ENCODE measurements around the gene MAGED1. TPM values are rescaled to one million over a fixed set of nuclear protein-coding genes. Genes with fewer than 3 reads are reported as not detected.

The MAGED1 gene
- polyA plus RNA-seq, 3 donors: 3.2 to 7.3 (median 4.0) TPM

DNA sequence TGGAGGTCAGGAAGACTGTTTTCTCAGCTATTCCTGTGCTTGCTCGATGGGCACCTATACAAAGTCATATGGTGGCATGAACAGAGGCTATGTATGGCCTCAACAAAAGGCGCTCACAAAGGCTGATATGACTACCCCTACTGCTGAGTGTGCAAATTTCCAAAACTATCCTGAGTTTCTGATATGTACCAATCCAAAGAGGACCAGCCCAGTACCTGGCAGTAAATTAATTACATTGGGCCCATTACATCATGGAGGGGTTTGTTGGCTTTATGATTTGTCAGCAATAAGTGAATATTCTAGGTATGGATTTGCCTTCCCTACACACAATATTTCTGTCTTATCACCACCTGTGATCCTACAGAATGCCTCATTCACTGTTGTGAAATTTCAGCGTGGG, 12.3 kb downstream of the MAGED1 start:
- intact Hi-C loops (cut with micrococcal nuclease): no loop called here

GRCh38 chrX:51917604-51918003, 24.2 kb downstream of the MAGED1 start:
- Histone ChIP-seq H3K4me1 (ENCODE audit: control insufficient read depth in 1 of 2, insufficient read depth in 2 of 2, low read length in 2 of 2) (peaks cover 9% of the 10 kb centered on the region in 2 donors), H3K9ac (ENCODE audit: insufficient read depth, low read length, poor library complexity, severe bottlenecking) (no peak overlapping the region), H3K79me2 (ENCODE audit: insufficient read depth, low read length) (no peaks in the 10 kb centered on the region), H4K20me1 (ENCODE audit: insufficient read depth, low read length) (no peaks in the 10 kb centered on the region), H3K4me3 (replicated peaks in 1 of 3; ENCODE audit: low read depth in 2 of 3, low read length in 3 of 3) (no peak overlapping the region), H3K27ac (ENCODE audit: low read depth in 1 of 2, low read length in 2 of 2) (no peak overlapping the region), H2AFZ (ENCODE audit: insufficient read depth, low read depth, low read length, poor library complexity, severe bottlenecking) (no peak overlapping the region), H3K4me2 (replicated peaks; ENCODE audit: extremely low read depth, low read length, poor library complexity, severe bottlenecking) (no peak overlapping the region), H3K27me3 (ENCODE audit: control insufficient read depth in 2 of 2, insufficient read depth in 2 of 2, low read length in 2 of 2) (no peaks in the 10 kb centered on the region), H3K9me3 (replicated peaks in 1 of 2; ENCODE audit: control insufficient read depth in 1 of 2, insufficient read depth in 1 of 2, low read length in 2 of 2) (no peaks in the 10 kb centered on the region), H3K36me3 (replicated peaks in 1 of 2; ENCODE audit: control insufficient read depth in 1 of 2, insufficient read depth in 2 of 2, low read length in 2 of 2) (no peaks in the 10 kb centered on the region)
- Mint-ChIP-seq H3K27ac (no peak overlapping the region), H3K4me1 (peaks cover 11% of the 10 kb centered on the region), H3K27me3 (ENCODE audit: low read depth in 3 of 3) (peaks cover 0 to 2% (median 1%) of the 10 kb centered on the region in 3 donors), H3K9me3 (peaks cover 0 to 13% (median 5%) of the 10 kb centered on the region in 7 donors), H3K4me3 (no peak overlapping the region), H3K36me3 (no peaks in the 10 kb centered on the region)
- intact Hi-C loops (cut with micrococcal nuclease): no loop called here
- no CpG with 5 or more reads among the region's 2 CpGs for WGBS (ENCODE audit: insufficient coverage)
- TF ChIP-seq, protein P1, sequence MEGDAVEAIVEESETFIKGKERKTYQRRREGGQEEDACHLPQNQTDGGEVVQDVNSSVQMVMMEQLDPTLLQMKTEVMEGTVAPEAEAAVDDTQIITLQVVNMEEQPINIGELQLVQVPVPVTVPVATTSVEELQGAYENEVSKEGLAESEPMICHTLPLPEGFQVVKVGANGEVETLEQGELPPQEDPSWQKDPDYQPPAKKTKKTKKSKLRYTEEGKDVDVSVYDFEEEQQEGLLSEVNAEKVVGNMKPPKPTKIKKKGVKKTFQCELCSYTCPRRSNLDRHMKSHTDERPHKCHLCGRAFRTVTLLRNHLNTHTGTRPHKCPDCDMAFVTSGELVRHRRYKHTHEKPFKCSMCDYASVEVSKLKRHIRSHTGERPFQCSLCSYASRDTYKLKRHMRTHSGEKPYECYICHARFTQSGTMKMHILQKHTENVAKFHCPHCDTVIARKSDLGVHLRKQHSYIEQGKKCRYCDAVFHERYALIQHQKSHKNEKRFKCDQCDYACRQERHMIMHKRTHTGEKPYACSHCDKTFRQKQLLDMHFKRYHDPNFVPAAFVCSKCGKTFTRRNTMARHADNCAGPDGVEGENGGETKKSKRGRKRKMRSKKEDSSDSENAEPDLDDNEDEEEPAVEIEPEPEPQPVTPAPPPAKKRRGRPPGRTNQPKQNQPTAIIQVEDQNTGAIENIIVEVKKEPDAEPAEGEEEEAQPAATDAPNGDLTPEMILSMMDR (IDR thresholded peaks at IDR 0.05): no peak
- DNase-seq: peak in 2 of 3 donors; percentile 3 to 27

More for the DNA sequence above, 12.3 kb downstream of the MAGED1 start:
- Histone ChIP-seq H3K9me3 (replicated peaks in 1 of 2; ENCODE audit: control insufficient read depth in 1 of 2, insufficient read depth in 1 of 2, low read length in 2 of 2) (no peaks in the 10 kb centered on the region), H3K36me3 (replicated peaks in 1 of 2; ENCODE audit: control insufficient read depth in 1 of 2, insufficient read depth in 2 of 2, low read length in 2 of 2) (no peaks in the 10 kb centered on the region), H3K27ac (ENCODE audit: low read depth in 1 of 2, low read length in 2 of 2) (no peak overlapping the region), H4K20me1 (ENCODE audit: insufficient read depth, low read length) (no peaks in the 10 kb centered on the region), H3K4me1 (ENCODE audit: control insufficient read depth in 1 of 2, insufficient read depth in 2 of 2, low read length in 2 of 2) (no peaks in the 10 kb centered on the region), H2AFZ (ENCODE audit: insufficient read depth, low read depth, low read length, poor library complexity, severe bottlenecking) (no peak overlapping the region), H3K27me3 (ENCODE audit: control insufficient read depth in 2 of 2, insufficient read depth in 2 of 2, low read length in 2 of 2) (no peaks in the 10 kb centered on the region), H3K79me2 (ENCODE audit: insufficient read depth, low read length) (no peaks in the 10 kb centered on the region), H3K9ac (ENCODE audit: insufficient read depth, low read length, poor library complexity, severe bottlenecking) (no peak overlapping the region), H3K4me3 (replicated peaks in 1 of 3; ENCODE audit: low read depth in 2 of 3, low read length in 3 of 3) (no peak overlapping the region), H3K4me2 (replicated peaks; ENCODE audit: extremely low read depth, low read length, poor library complexity, severe bottlenecking) (no peak overlapping the region)
- peaks cover 0 to 14% of the 10 kb centered on the region in 2 donors for H3K36me3 Mint-ChIP-seq
- TF ChIP-seq, protein P1 (IDR thresholded peaks at IDR 0.05): no peak
- no peak overlapping the region for H3K4me3 Mint-ChIP-seq
- H3K4me1 Mint-ChIP-seq: no peaks in the 10 kb centered on the region
- H3K27ac Mint-ChIP-seq: no peak overlapping the region
- no CpG with 5 or more reads among the region's 3 CpGs for whole genome bisulfite sequencing (ENCODE audit: insufficient coverage)
- DNase-seq: no peak
- no peaks in the 10 kb centered on the region for H3K27me3 Mint-ChIP-seq (ENCODE audit: low read depth in 3 of 3)
- peaks cover 0 to 2% (median 0%) of the 10 kb centered on the region in 7 donors for H3K9me3 Mint-ChIP-seq

Data from CD14-positive monocyte (primary cell).